Endothelial cell of umbilical vein (primary cell): ENCODE results near the gene FCMR. TPM values are rescaled to one million over a fixed set of nuclear protein-coding genes. Genes with fewer than 3 reads are reported as not detected.

ENCODE experiments used
- BruUV-seq: library from RNA; stranded (reverse); fragments of 400-500 nt; replicated peaks from 2 replicates; lab custom pipeline; 2021; lab: Mats Ljungman, UMichigan
- CTCF ChIA-PET: fragments of 300-600, 350-600 bp; sonication (Branson Sonifier 250); formaldehyde crosslinking; loops from one replicate; lab custom pipeline; 2021; ENCODE audit warnings: antibody characterized with exemption, inconsistent platforms; lab: Charles Lee
- POLR2A ChIA-PET: fragments of 300-600, 350-600 bp; sonication (Branson Sonifier 250); formaldehyde crosslinking; loops from one replicate; lab custom pipeline; 2021; ENCODE audit warnings: antibody characterized with exemption, inconsistent platforms; lab: Charles Lee
- DNase-seq: peaks from one replicate; pipeline ENCODE4 v3.0.0-alpha.2; 2011; ENCODE audit warnings: low read depth, low spot score
- FAIRE-seq: peaks from 2 replicates; lab custom pipeline; 2011; peaks lifted over from hg19 to GRCh38; lab: Jason Lieb, UNC
- H2AFZ ChIP-seq: 2 replicates; pipeline ENCODE4 v1.6.0; 2012; ENCODE audit warnings: low read depth, low read length, control low read depth, inconsistent platforms
- H3K27ac ChIP-seq: 2 replicates; pipeline ENCODE4 v1.5.1; 2011; ENCODE audit warnings: low read depth, mild to moderate bottlenecking, control low read depth, low read length, moderate library complexity; ENCODE audit not compliant: insufficient read depth
- H3K27me3 ChIP-seq, 2 experiments: 2 replicates each; pipeline versions ENCODE4 v1.6.0 to v1.6.1; 2011; ENCODE audit warnings: low read length in 2 of 2, mixed read lengths in 1 of 2; ENCODE audit not compliant: control insufficient read depth in 2 of 2, insufficient read depth in 2 of 2
- H3K36me3 ChIP-seq, 2 experiments: 2 replicates in 1 of 2; 3 replicates in 1 of 2; pipeline ENCODE4 v1.5.1; 2011; ENCODE audit warnings: low read length in 2 of 2, mild to moderate bottlenecking in 1 of 2, moderate library complexity in 1 of 2; ENCODE audit not compliant: control insufficient read depth in 2 of 2, insufficient read depth in 2 of 2; ENCODE audit errors: extremely low read depth in 1 of 2
- H3K4me1 ChIP-seq: 3 replicates; pipeline ENCODE4 v1.5.1; 2011; ENCODE audit warnings: mild to moderate bottlenecking, low read length; ENCODE audit not compliant: control insufficient read depth, insufficient read depth; ENCODE audit errors: extremely low read depth
- H3K4me2 ChIP-seq: 2 replicates; pipeline ENCODE4 v1.6.1; 2011; ENCODE audit warnings: low read length, control low read depth, mixed read lengths; ENCODE audit not compliant: insufficient read depth
- H3K4me3 ChIP-seq, 3 experiments: fragments of 200-600 bp in 1 of 3; sonication (generic), shearing (Covaris generic) in 1 of 3; replicated peaks in 1 of 3; 2 replicates each; pipeline ENCODE4 v1.5.1; 2011 to 2016; ENCODE audit warnings: control low read depth in 3 of 3, low read length in 3 of 3, mild to moderate bottlenecking in 2 of 3, inconsistent platforms in 1 of 3, low read depth in 1 of 3, moderate library complexity in 1 of 3; ENCODE audit not compliant: insufficient read depth in 1 of 3
- H3K79me2 ChIP-seq: 2 replicates; pipeline ENCODE4 v1.6.0; 2012; ENCODE audit warnings: low read length, inconsistent platforms; ENCODE audit not compliant: control insufficient read depth, insufficient read depth
- H3K9ac ChIP-seq: replicated peaks from 2 replicates; pipeline ENCODE3; 2011; ENCODE audit warnings: low read length, control low read depth; ENCODE audit not compliant: insufficient read depth; ENCODE audit errors: extremely low read depth
- H3K9me1 ChIP-seq: replicated peaks from 3 replicates; pipeline ENCODE4 v1.6.0; 2011; ENCODE audit warnings: mild to moderate bottlenecking, low read length; ENCODE audit not compliant: control insufficient read depth, insufficient read depth; ENCODE audit errors: extremely low read depth
- H3K9me3 ChIP-seq: replicated peaks from 2 replicates; pipeline ENCODE4 v1.5.1; 2012; ENCODE audit warnings: low read length, inconsistent platforms; ENCODE audit not compliant: control insufficient read depth, insufficient read depth
- H4K20me1 ChIP-seq: replicated peaks from 2 replicates; pipeline ENCODE3; 2011; ENCODE audit warnings: mild to moderate bottlenecking, low read length; ENCODE audit not compliant: control insufficient read depth, insufficient read depth; ENCODE audit errors: extremely low read depth
- EZH2 ChIP-seq: IDR thresholded peaks from 2 replicates; pipeline ENCODE4 v1.6.1; 2012; ENCODE audit warnings: borderline replicate concordance, low read depth, mild to moderate bottlenecking, moderate library complexity, low read length, inconsistent platforms; ENCODE audit not compliant: severe bottlenecking
- FOS ChIP-seq: IDR thresholded peaks from 2 replicates; pipeline ENCODE4 v1.6.1; 2011; ENCODE audit warnings: mild to moderate bottlenecking, low read length, moderate library complexity, borderline replicate concordance; ENCODE audit not compliant: insufficient read depth
- GATA2 ChIP-seq: IDR thresholded peaks from 2 replicates; pipeline ENCODE4 v1.7.0; 2011; ENCODE audit warnings: low read depth, mild to moderate bottlenecking, moderate library complexity, mixed read lengths, low read length; ENCODE audit not compliant: insufficient read length, insufficient read depth
- JUN ChIP-seq: IDR thresholded peaks from 2 replicates; pipeline ENCODE4 v1.6.1; 2011; ENCODE audit warnings: borderline replicate concordance, low read depth; ENCODE audit not compliant: insufficient read length, insufficient read depth
- MYC ChIP-seq: IDR thresholded peaks from one replicate; pipeline ENCODE4 v1.6.1; 2011; ENCODE audit warnings: mild to moderate bottlenecking, low read depth, low read length
- POLR2A ChIP-seq: IDR thresholded peaks from 2 replicates; pipeline ENCODE4 v1.6.1; 2012; ENCODE audit warnings: low read depth, mild to moderate bottlenecking, control low read depth, low read length
- POLR2AphosphoS5 ChIP-seq: IDR thresholded peaks from 2 replicates; pipeline ENCODE4 v1.6.1; 2012; ENCODE audit warnings: low read depth, mild to moderate bottlenecking, control low read depth, low read length, moderate library complexity; ENCODE audit not compliant: insufficient read depth
- dilution Hi-C: fragments of 300-500 bp; cut with MboI; formaldehyde crosslinking; loops from one replicate; pipeline ENCODE4 v1.15.0; 2019; ENCODE audit warnings: low sequenced_read_pairs; ENCODE audit not compliant: extremely low pct_ligation_motif_present
- intact Hi-C: fragments of 100-400 bp; cut with micrococcal nuclease; formaldehyde crosslinking; loops from one replicate; pipeline ENCODE4 v1.10.0; 2022
- polyA plus RNA-seq, 4 experiments: library from polyadenylated mRNA; depleted of rRNA in 3 of 4; stranded (reverse) in 3 of 4; unstranded in 1 of 4; fragments of >200 nt; gene quantifications; 2 replicates each; pipeline versions ENCODE4 v1.2.1 to v1.2.3, GENCODE V29; 2011 to 2012; ENCODE audit warnings: missing spikeins in 1 of 4
- total RNA-seq: library from RNA; stranded (reverse); gene quantifications from 2 replicates; pipeline ENCODE4 v1.2.3, GENCODE V29; 2021
- TF ChIP-seq, protein P1 (sequence below): IDR thresholded peaks from 2 replicates; pipeline ENCODE4 v1.6.1; 2011; ENCODE audit not compliant: insufficient read depth, insufficient read length
- TF ChIP-seq, protein P2 (sequence below), 2 donors: IDR thresholded peaks; 1 replicate in 1 of 2; 2 replicates in 1 of 2; pipeline ENCODE4 v1.5.1; 2011; ENCODE audit warnings: low read length in 2 of 2, mild to moderate bottlenecking in 2 of 2, moderate library complexity in 2 of 2, control low read depth in 1 of 2, inconsistent platforms in 1 of 2, low read depth in 1 of 2; ENCODE audit not compliant: insufficient read depth in 1 of 2; ENCODE audit errors: extremely low read depth in 1 of 2

FCMR gene
- total and polyA plus RNA-seq, 2 donors (not counting 3 experiments of a cell fraction or from before 2014, with no cell fraction given), result not detected

DNA sequence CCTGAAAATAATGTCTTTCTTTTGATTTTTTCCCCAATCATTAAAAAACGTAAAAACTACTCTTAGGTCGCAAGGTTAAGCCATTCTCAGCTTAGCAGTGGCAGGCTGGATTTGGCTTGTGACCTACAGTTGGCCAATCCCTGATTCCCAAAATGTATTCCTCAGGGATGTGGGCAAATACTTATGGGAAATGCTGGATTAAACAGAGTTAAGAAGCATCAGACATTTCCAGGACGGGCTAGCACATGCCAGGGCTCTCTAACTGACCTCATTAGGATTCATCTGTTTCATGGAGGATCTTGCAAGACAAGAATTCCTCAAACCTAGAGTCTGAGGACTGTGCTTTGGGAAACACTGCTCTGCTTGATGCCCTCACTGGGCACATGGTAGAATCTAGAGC is 25.5 kb downstream of the FCMR start:
- BruUV-seq, result no TSS peak
- ChIA-PET POLR2A (no interaction called here), CTCF (interaction anchor here (2.8 kb wide), 1 partner anchor 16 kb away, joined by 10 read pairs; no protein-coding TSS in a partner anchor)
- dilution Hi-C loops (no loop called here), intact Hi-C loops (no loop called here)
- Histone ChIP-seq H2AFZ (no peak overlapping the region), H3K9ac (no peak overlapping the region), H3K9me3 (no peaks in the 10 kb centered on the region), H3K27me3 (peaks cover 0 to 5% of the 10 kb centered on the region in 2 experiments), H3K27ac (no peak overlapping the region), H3K4me3 (no peak overlapping the region), H3K4me1 (no peaks in the 10 kb centered on the region), H3K9me1 (no peaks in the 10 kb centered on the region), H3K79me2 (no peaks in the 10 kb centered on the region), H3K36me3 (no peaks in the 10 kb centered on the region), H4K20me1 (no peaks in the 10 kb centered on the region), H3K4me2 (no peak overlapping the region)
- no peak for TF ChIP-seq POLR2AphosphoS5
- TF ChIP-seq JUN, result no peak
- no peak for TF ChIP-seq EZH2
- FAIRE-seq, result no peak
- DNase-seq, result no peak

DNA sequence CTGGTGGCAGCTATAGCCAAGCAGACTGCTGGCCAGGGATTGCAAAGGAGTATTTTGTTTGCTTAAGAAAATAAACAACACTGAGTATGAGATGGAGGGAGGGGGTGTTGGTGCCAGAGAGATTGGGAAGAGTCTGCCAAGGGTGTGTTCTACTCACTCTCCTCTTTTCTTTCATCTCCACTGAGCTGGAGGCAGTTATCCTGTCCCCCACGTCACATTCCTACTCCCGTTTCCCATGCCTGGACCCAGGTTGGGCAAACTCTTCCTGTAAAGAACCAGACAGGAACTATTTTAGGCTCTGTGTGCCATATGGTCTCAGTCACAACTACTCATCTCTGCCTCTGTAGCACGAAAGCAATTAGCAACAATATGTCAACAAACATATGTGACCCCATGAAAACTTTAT is 25.9 kb downstream of the FCMR start:
- Histone ChIP-seq H3K9ac (no peak overlapping the region), H3K9me1 (no peaks in the 10 kb centered on the region), H2AFZ (no peak overlapping the region), H3K4me3 (no peak overlapping the region), H3K27ac (no peak overlapping the region), H3K4me2 (no peak overlapping the region), H3K4me1 (no peaks in the 10 kb centered on the region), H3K79me2 (no peaks in the 10 kb centered on the region), H3K36me3 (no peaks in the 10 kb centered on the region), H3K27me3 (peaks cover 0 to 5% of the 10 kb centered on the region in 2 experiments), H4K20me1 (no peaks in the 10 kb centered on the region), H3K9me3 (no peaks in the 10 kb centered on the region)
- ChIA-PET POLR2A (no interaction called here), CTCF (interaction anchor here (1.1 to 2.8 kb wide), 2 partner anchors 16 to 17 kb away, joined by 4 to 10 read pairs; no protein-coding TSS in a partner anchor)
- FAIRE-seq, result no peak
- TF ChIP-seq MYC, result no peak
- no peak for TF ChIP-seq FOS
- TF ChIP-seq, protein P1, sequence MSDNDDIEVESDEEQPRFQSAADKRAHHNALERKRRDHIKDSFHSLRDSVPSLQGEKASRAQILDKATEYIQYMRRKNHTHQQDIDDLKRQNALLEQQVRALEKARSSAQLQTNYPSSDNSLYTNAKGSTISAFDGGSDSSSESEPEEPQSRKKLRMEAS, result no peak
- no peak for TF ChIP-seq POLR2AphosphoS5
- TF ChIP-seq GATA2, result no peak
- no peak for TF ChIP-seq JUN
- TF ChIP-seq, protein P2, sequence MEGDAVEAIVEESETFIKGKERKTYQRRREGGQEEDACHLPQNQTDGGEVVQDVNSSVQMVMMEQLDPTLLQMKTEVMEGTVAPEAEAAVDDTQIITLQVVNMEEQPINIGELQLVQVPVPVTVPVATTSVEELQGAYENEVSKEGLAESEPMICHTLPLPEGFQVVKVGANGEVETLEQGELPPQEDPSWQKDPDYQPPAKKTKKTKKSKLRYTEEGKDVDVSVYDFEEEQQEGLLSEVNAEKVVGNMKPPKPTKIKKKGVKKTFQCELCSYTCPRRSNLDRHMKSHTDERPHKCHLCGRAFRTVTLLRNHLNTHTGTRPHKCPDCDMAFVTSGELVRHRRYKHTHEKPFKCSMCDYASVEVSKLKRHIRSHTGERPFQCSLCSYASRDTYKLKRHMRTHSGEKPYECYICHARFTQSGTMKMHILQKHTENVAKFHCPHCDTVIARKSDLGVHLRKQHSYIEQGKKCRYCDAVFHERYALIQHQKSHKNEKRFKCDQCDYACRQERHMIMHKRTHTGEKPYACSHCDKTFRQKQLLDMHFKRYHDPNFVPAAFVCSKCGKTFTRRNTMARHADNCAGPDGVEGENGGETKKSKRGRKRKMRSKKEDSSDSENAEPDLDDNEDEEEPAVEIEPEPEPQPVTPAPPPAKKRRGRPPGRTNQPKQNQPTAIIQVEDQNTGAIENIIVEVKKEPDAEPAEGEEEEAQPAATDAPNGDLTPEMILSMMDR (IDR thresholded peaks at IDR 0.05; ENCODE audit: extremely low read depth in 1 of 2, insufficient read depth in 1 of 2, low read depth in 1 of 2, low read length in 2 of 2), result no peak
- TF ChIP-seq POLR2A, result no peak
- no peak for TF ChIP-seq EZH2
- no peak for DNase-seq
- dilution Hi-C loops (no loop called here), intact Hi-C loops (no loop called here)
- no TSS peak for BruUV-seq
